GM12872 (cell line): ENCODE data around the gene DYNC2I2.
A peak's percentile ranks its signal among the peaks of the same experiment; 100 is the strongest.

Experiments
- CTCF ChIP-seq: IDR thresholded peaks from 3 replicates; pipeline ENCODE4 v1.5.1; 2011; ENCODE audit warnings: low read depth, mild to moderate bottlenecking, low read length, moderate library complexity; ENCODE audit not compliant: insufficient read depth

DYNC2I2 gene

GRCh38 chr9:128636024-128636390 is 20.6 kb downstream of the DYNC2I2 start:
- TF ChIP-seq CTCF, result no peak

- TF ChIP-seq CTCF, result peak; percentile 38; the same call in 2 of the 3 replicates
These were observed 21.2 kb downstream of the DYNC2I2 start for GRCh38 chr9:128635266-128636023.

- no peak for TF ChIP-seq CTCF
These were observed 21.9 kb downstream of the DYNC2I2 start for GRCh38 chr9:128634651-128635262.

- TF ChIP-seq CTCF, result no peak
These were observed 22.5 kb downstream of the DYNC2I2 start for GRCh38 chr9:128634111-128634510.

GRCh38 chr9:128633601-128634000 is 23.0 kb downstream of the DYNC2I2 start:
- no peak for TF ChIP-seq CTCF

GRCh38 chr9:128633057-128633456 is 23.6 kb downstream of the DYNC2I2 start:
- TF ChIP-seq CTCF, result no peak

- TF ChIP-seq CTCF, result no peak
These were observed 24.2 kb downstream of the DYNC2I2 start for GRCh38 chr9:128632486-128632885.
